ENCODE measurements around the gene BEAN1. TPM values are rescaled to one million over a fixed set of nuclear protein-coding genes. Genes with fewer than 3 reads are reported as not detected.

The BEAN1 gene
- polyA plus RNA-seq, 1 donor = 1.5 TPM

- no peaks in the 10 kb centered on the region for H3K4me1 ChIP-seq (ENCODE audit: control insufficient read depth, insufficient read depth, low read length)
- H3K4me3 ChIP-seq (ENCODE audit: low read length) = no peak overlapping the region
- WGBS (ENCODE audit: insufficient coverage, low lambda C conversion rate) = 80% methylated on average over 1 of the region's 3 CpGs
- H3K36me3 ChIP-seq (ENCODE audit: control insufficient read depth, insufficient read depth, low read length) = no peaks in the 10 kb centered on the region
- DNase-seq = no peak
- no peak overlapping the region for H3K27ac ChIP-seq (ENCODE audit: low read length)
- H3K9me3 ChIP-seq (ENCODE audit: control insufficient read depth, low read depth, low read length) = no peaks in the 10 kb centered on the region
- H3K27me3 ChIP-seq (ENCODE audit: control insufficient read depth, insufficient read depth, low read length) = no peaks in the 10 kb centered on the region
Measured at GRCh38 chr16:66486773-66487579, 59.9 kb downstream of the BEAN1 start.

GRCh38 chr16:66487580-66488275 is 60.6 kb downstream of the BEAN1 start:
- H3K27ac ChIP-seq (ENCODE audit: low read length) = no peak overlapping the region
- H3K4me1 ChIP-seq (ENCODE audit: control insufficient read depth, insufficient read depth, low read length) = no peaks in the 10 kb centered on the region
- H3K4me3 ChIP-seq (ENCODE audit: low read length) = no peak overlapping the region
- H3K27me3 ChIP-seq (ENCODE audit: control insufficient read depth, insufficient read depth, low read length) = no peaks in the 10 kb centered on the region
- DNase-seq = no peak
- no peaks in the 10 kb centered on the region for H3K36me3 ChIP-seq (ENCODE audit: control insufficient read depth, insufficient read depth, low read length)
- WGBS (ENCODE audit: insufficient coverage, low lambda C conversion rate) = no CpG with 5 or more reads among the region's 5 CpGs
- no peaks in the 10 kb centered on the region for H3K9me3 ChIP-seq (ENCODE audit: control insufficient read depth, low read depth, low read length)

GRCh38 chr16:66488505-66488904 is 61.4 kb downstream of the BEAN1 start:
- no peaks in the 10 kb centered on the region for H3K4me1 ChIP-seq (ENCODE audit: control insufficient read depth, insufficient read depth, low read length)
- no peaks in the 10 kb centered on the region for H3K36me3 ChIP-seq (ENCODE audit: control insufficient read depth, insufficient read depth, low read length)
- no CpG with 5 or more reads among the region's 1 CpG for WGBS (ENCODE audit: insufficient coverage, low lambda C conversion rate)
- no peaks in the 10 kb centered on the region for H3K27me3 ChIP-seq (ENCODE audit: control insufficient read depth, insufficient read depth, low read length)
- H3K4me3 ChIP-seq (ENCODE audit: low read length) = no peak overlapping the region
- DNase-seq = no peak
- H3K27ac ChIP-seq (ENCODE audit: low read length) = no peak overlapping the region
- H3K9me3 ChIP-seq (ENCODE audit: control insufficient read depth, low read depth, low read length) = no peaks in the 10 kb centered on the region

- no peak overlapping the region for H3K4me3 ChIP-seq (ENCODE audit: low read length)
- no peak overlapping the region for H3K27ac ChIP-seq (ENCODE audit: low read length)
- no CpG with 5 or more reads among the region's 2 CpGs for WGBS (ENCODE audit: insufficient coverage, low lambda C conversion rate)
- H3K36me3 ChIP-seq (ENCODE audit: control insufficient read depth, insufficient read depth, low read length) = no peaks in the 10 kb centered on the region
- no peaks in the 10 kb centered on the region for H3K9me3 ChIP-seq (ENCODE audit: control insufficient read depth, low read depth, low read length)
- H3K4me1 ChIP-seq (ENCODE audit: control insufficient read depth, insufficient read depth, low read length) = no peaks in the 10 kb centered on the region
- DNase-seq = no peak
- H3K27me3 ChIP-seq (ENCODE audit: control insufficient read depth, insufficient read depth, low read length) = no peaks in the 10 kb centered on the region
Measured at GRCh38 chr16:66489385-66489784, 62.3 kb downstream of the BEAN1 start.

- Histone ChIP-seq H3K9me3 (ENCODE audit: control insufficient read depth, low read depth, low read length) (no peaks in the 10 kb centered on the region), H3K27ac (ENCODE audit: low read length) (no peak overlapping the region), H3K27me3 (ENCODE audit: control insufficient read depth, insufficient read depth, low read length) (no peaks in the 10 kb centered on the region), H3K36me3 (ENCODE audit: control insufficient read depth, insufficient read depth, low read length) (no peaks in the 10 kb centered on the region), H3K4me1 (ENCODE audit: control insufficient read depth, insufficient read depth, low read length) (no peaks in the 10 kb centered on the region), H3K4me3 (ENCODE audit: low read length) (no peak overlapping the region)
- DNase-seq = no peak
- WGBS (ENCODE audit: insufficient coverage, low lambda C conversion rate) = no CpG with 5 or more reads among the region's 5 CpGs
Measured at GRCh38 chr16:66489818-66490217, 62.7 kb downstream of the BEAN1 start.

GRCh38 chr16:66490774-66491715 is 64.0 kb downstream of the BEAN1 start:
- H3K9me3 ChIP-seq (ENCODE audit: control insufficient read depth, low read depth, low read length) = no peaks in the 10 kb centered on the region
- no peaks in the 10 kb centered on the region for H3K27me3 ChIP-seq (ENCODE audit: control insufficient read depth, insufficient read depth, low read length)
- H3K4me1 ChIP-seq (ENCODE audit: control insufficient read depth, insufficient read depth, low read length) = no peaks in the 10 kb centered on the region
- H3K4me3 ChIP-seq (ENCODE audit: low read length) = no peak overlapping the region
- DNase-seq = no peak
- no peak overlapping the region for H3K27ac ChIP-seq (ENCODE audit: low read length)
- no CpG with 5 or more reads among the region's 8 CpGs for WGBS (ENCODE audit: insufficient coverage, low lambda C conversion rate)
- H3K36me3 ChIP-seq (ENCODE audit: control insufficient read depth, insufficient read depth, low read length) = no peaks in the 10 kb centered on the region

- H3K27me3 ChIP-seq (ENCODE audit: control insufficient read depth, insufficient read depth, low read length) = no peaks in the 10 kb centered on the region
- no peaks in the 10 kb centered on the region for H3K36me3 ChIP-seq (ENCODE audit: control insufficient read depth, insufficient read depth, low read length)
- WGBS (ENCODE audit: insufficient coverage, low lambda C conversion rate) = 80% methylated on average over 1 of the region's 7 CpGs
- no peak for DNase-seq
- H3K4me1 ChIP-seq (ENCODE audit: control insufficient read depth, insufficient read depth, low read length) = no peaks in the 10 kb centered on the region
- H3K27ac ChIP-seq (ENCODE audit: low read length) = no peak overlapping the region
- no peak overlapping the region for H3K4me3 ChIP-seq (ENCODE audit: low read length)
- H3K9me3 ChIP-seq (ENCODE audit: control insufficient read depth, low read depth, low read length) = no peaks in the 10 kb centered on the region
Measured at GRCh38 chr16:66491716-66492064, 64.6 kb downstream of the BEAN1 start.

- no peaks in the 10 kb centered on the region for H3K4me1 ChIP-seq (ENCODE audit: control insufficient read depth, insufficient read depth, low read length)
- WGBS (ENCODE audit: insufficient coverage, low lambda C conversion rate) = no CpG with 5 or more reads among the region's 14 CpGs
- H3K27ac ChIP-seq (ENCODE audit: low read length) = no peak overlapping the region
- H3K36me3 ChIP-seq (ENCODE audit: control insufficient read depth, insufficient read depth, low read length) = no peaks in the 10 kb centered on the region
- DNase-seq = no peak
- H3K27me3 ChIP-seq (ENCODE audit: control insufficient read depth, insufficient read depth, low read length) = no peaks in the 10 kb centered on the region
- H3K4me3 ChIP-seq (ENCODE audit: low read length) = no peak overlapping the region
- no peaks in the 10 kb centered on the region for H3K9me3 ChIP-seq (ENCODE audit: control insufficient read depth, low read depth, low read length)
Measured at GRCh38 chr16:66493490-66494401, 66.7 kb downstream of the BEAN1 start.

GRCh38 chr16:66494916-66495315 is 67.8 kb downstream of the BEAN1 start:
- Histone ChIP-seq H3K4me3 (ENCODE audit: low read length) (no peak overlapping the region), H3K4me1 (ENCODE audit: control insufficient read depth, insufficient read depth, low read length) (no peaks in the 10 kb centered on the region), H3K27me3 (ENCODE audit: control insufficient read depth, insufficient read depth, low read length) (no peaks in the 10 kb centered on the region), H3K9me3 (ENCODE audit: control insufficient read depth, low read depth, low read length) (no peaks in the 10 kb centered on the region), H3K27ac (ENCODE audit: low read length) (no peak overlapping the region), H3K36me3 (ENCODE audit: control insufficient read depth, insufficient read depth, low read length) (no peaks in the 10 kb centered on the region)
- WGBS (ENCODE audit: insufficient coverage, low lambda C conversion rate) = 100% methylated on average over 1 of the region's 2 CpGs
- DNase-seq = no peak

Data from large intestine (tissue), 3 donors.